Breast epithelium (tissue), 4 donors: Measurements from ENCODE around the gene DPYD. TPM values are rescaled to one million over a fixed set of nuclear protein-coding genes. Genes with fewer than 3 reads are reported as not detected.

Source experiments
- DNase-seq, 2 donors: peaks; one replicate each; pipeline ENCODE4 v3.0.0-alpha.2; 2019; ENCODE audit warnings: low spot score in 2 of 2
- H3K27ac ChIP-seq, 2 donors: fragments of 200-600 bp; sonication (generic) in 1 of 2; one replicate each; pipeline ENCODE4 v1.5.1; 2016 to 2019; ENCODE audit warnings: mild to moderate bottlenecking in 1 of 2
- H3K27me3 ChIP-seq, 2 donors: fragments of 200-600 bp; sonication (generic) in 1 of 2; one replicate each; pipeline versions ENCODE4 v1.5.1 to v1.6.0; 2017 to 2019; ENCODE audit warnings: control low read depth in 1 of 2, mild to moderate bottlenecking in 1 of 2
- H3K36me3 ChIP-seq: fragments of 200-600 bp; one replicate; pipeline ENCODE4 v1.5.1; 2019
- H3K4me1 ChIP-seq, 2 donors: fragments of 200-600 bp; sonication (generic); one replicate each; pipeline ENCODE4 v1.5.1; 2016 to 2019; ENCODE audit warnings: control low read depth in 1 of 2
- H3K4me3 ChIP-seq, 3 donors: fragments of 200-600 bp; sonication (generic); 1 replicate in 2 of 3; 2 replicates in 1 of 3; pipeline ENCODE4 v1.5.1; 2016 to 2019; ENCODE audit warnings: mild to moderate bottlenecking in 3 of 3, moderate library complexity in 2 of 3
- H3K9me3 ChIP-seq, 2 donors: fragments of 200-600 bp; sonication (generic) in 1 of 2; one replicate each; pipeline ENCODE4 v1.5.1; 2016 to 2019; ENCODE audit warnings: control low read depth in 1 of 2
- POLR2A ChIP-seq: fragments of 450-650 bp; IDR thresholded peaks from one replicate; pipeline ENCODE4 v1.6.1; 2016; ENCODE audit warnings: antibody characterized with exemption, mild to moderate bottlenecking, moderate library complexity
- POLR2AphosphoS5 ChIP-seq, 3 donors: sonication (generic); formaldehyde crosslinking; IDR thresholded peaks; one replicate each; pipeline ENCODE4 v1.6.1; 2017; ENCODE audit warnings: antibody characterized with exemption in 3 of 3
- intact Hi-C: fragments of 100-400 bp; cut with DNase I; formaldehyde crosslinking; loops from one replicate; pipeline ENCODE4 v1.15.1; 2023; ENCODE audit warnings: low total_unique reads
- total RNA-seq, 3 donors: library from RNA; depleted of rRNA; stranded (reverse); fragments of >200 nt; gene quantifications; one replicate each; pipeline ENCODE4 v1.1.0, GENCODE V29; 2016
- TF ChIP-seq, protein P1 (sequence below), 3 donors: fragments of 450-650 bp; IDR thresholded peaks; one replicate each; pipeline ENCODE4 v1.5.1; 2016 to 2017; ENCODE audit warnings: antibody characterized with exemption in 3 of 3, mild to moderate bottlenecking in 3 of 3, moderate library complexity in 3 of 3

Gene DPYD
- total RNA-seq, 3 donors from 2014 or later: 56.4 to 95.1 (median 58.1) TPM

DNA sequence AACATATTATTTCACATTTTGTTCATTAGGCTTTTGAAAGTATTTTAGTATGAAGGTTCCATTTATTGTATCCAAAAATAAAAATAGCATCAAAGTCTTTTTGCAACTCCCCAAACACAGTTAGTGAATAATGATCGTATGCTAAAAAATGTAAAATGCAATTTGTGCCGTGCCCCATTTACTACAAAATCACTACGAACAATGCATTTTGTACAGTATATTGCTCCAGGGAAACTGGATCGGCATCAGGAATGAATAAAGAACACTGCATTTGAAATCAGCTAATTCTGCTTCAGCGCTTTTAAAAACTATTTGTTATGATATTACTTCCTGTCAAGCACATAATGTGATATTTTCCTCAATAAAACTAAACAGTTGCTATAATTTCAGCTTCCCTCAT, 547.8 kb downstream of the DPYD start:
- no peak for DNase-seq
- TF ChIP-seq POLR2A: no peak
- TF ChIP-seq, protein P1, sequence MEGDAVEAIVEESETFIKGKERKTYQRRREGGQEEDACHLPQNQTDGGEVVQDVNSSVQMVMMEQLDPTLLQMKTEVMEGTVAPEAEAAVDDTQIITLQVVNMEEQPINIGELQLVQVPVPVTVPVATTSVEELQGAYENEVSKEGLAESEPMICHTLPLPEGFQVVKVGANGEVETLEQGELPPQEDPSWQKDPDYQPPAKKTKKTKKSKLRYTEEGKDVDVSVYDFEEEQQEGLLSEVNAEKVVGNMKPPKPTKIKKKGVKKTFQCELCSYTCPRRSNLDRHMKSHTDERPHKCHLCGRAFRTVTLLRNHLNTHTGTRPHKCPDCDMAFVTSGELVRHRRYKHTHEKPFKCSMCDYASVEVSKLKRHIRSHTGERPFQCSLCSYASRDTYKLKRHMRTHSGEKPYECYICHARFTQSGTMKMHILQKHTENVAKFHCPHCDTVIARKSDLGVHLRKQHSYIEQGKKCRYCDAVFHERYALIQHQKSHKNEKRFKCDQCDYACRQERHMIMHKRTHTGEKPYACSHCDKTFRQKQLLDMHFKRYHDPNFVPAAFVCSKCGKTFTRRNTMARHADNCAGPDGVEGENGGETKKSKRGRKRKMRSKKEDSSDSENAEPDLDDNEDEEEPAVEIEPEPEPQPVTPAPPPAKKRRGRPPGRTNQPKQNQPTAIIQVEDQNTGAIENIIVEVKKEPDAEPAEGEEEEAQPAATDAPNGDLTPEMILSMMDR (IDR thresholded peaks at IDR 0.05): no peak
- no peak for TF ChIP-seq POLR2AphosphoS5 (IDR thresholded peaks at IDR 0.05)
- Histone ChIP-seq H3K4me3 (no peak overlapping the region), H3K4me1 (no peaks in the 10 kb centered on the region), H3K9me3 (no peaks in the 10 kb centered on the region), H3K27ac (no peak overlapping the region), H3K27me3 (no peaks in the 10 kb centered on the region), H3K36me3 (no peaks in the 10 kb centered on the region)
- intact Hi-C loops: no loop called here

DNA sequence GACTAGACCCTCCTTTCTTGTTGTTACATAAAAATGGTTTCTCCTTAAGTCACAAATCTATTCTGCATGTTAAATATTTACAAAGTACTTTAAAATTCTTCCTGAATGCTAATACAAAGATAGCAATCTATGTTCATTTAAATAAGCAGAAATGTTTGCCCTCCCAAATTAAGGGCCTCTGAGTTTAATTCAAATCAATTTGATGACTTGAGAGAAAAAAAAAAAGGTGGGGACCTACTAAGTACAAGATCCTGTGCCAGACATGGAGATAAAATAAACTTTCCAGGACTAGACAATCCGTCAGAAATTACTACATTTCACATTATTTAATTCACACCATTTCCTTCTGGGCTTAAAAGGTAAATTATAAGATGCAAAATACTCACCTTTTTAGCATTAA, 548.3 kb downstream of the DPYD start:
- no peak overlapping the region for H3K27ac ChIP-seq
- H3K36me3 ChIP-seq: no peaks in the 10 kb centered on the region
- TF ChIP-seq POLR2A (no peak), POLR2AphosphoS5 (IDR thresholded peaks at IDR 0.05) (no peak)
- TF ChIP-seq, protein P1 (IDR thresholded peaks at IDR 0.05): no peak
- no peaks in the 10 kb centered on the region for H3K9me3 ChIP-seq
- H3K4me1 ChIP-seq: no peaks in the 10 kb centered on the region
- H3K27me3 ChIP-seq: no peaks in the 10 kb centered on the region
- no peak overlapping the region for H3K4me3 ChIP-seq
- no peak for DNase-seq
- intact Hi-C loops: no loop called here

DNA sequence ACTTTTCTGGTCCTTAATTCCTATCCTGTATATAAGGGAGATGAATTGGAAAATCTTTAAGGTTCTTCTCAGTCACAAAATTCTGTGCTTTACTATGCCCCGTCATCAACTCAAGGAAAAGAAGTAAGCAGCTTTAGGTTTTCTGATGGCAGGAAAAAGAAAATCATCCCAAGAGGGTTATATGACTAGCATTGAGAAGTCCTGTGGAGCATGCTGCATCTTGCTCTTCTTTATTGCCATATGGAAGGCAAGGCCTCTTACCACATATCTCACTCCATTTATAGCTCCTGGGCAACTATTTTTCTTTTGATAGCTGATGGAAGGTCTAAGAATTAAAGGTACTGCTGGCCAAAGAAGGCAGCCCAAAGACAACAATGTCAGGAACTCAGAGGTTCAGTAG, 552.5 kb downstream of the DPYD start:
- Histone ChIP-seq H3K27ac (no peak overlapping the region), H3K36me3 (no peaks in the 10 kb centered on the region), H3K9me3 (no peaks in the 10 kb centered on the region), H3K4me1 (no peaks in the 10 kb centered on the region), H3K4me3 (no peak overlapping the region), H3K27me3 (no peaks in the 10 kb centered on the region)
- intact Hi-C loops: no loop called here
- TF ChIP-seq, protein P1 (IDR thresholded peaks at IDR 0.05): no peak
- TF ChIP-seq POLR2AphosphoS5 (IDR thresholded peaks at IDR 0.05) (no peak), POLR2A (no peak)
- DNase-seq: no peak

DNA sequence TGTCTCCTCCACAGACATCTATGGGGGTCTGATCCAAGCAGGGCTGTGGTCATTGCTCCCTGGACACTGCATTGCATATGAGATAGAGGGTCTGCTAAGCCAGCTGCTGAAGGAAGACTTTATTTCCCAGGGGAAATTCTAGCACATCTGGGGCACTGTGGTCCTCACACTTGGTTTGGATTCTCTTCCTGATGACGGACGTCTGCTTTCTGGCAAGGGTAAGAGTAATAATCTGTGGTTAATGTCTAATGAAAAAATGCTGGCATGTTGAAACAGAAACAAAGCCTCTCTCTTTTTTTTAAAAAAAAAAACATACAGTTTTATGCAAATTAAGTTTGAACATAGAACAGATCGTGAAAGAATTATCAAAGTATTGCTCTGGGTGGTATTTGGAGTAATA, 553.9 kb downstream of the DPYD start:
- H3K4me3 ChIP-seq: no peak overlapping the region
- no peaks in the 10 kb centered on the region for H3K4me1 ChIP-seq
- TF ChIP-seq POLR2AphosphoS5 (IDR thresholded peaks at IDR 0.05): no peak
- no peak for TF ChIP-seq POLR2A
- TF ChIP-seq, protein P1 (IDR thresholded peaks at IDR 0.05): no peak
- H3K27me3 ChIP-seq: no peaks in the 10 kb centered on the region
- no peaks in the 10 kb centered on the region for H3K36me3 ChIP-seq
- H3K27ac ChIP-seq: no peak overlapping the region
- DNase-seq: no peak
- intact Hi-C loops: no loop called here
- H3K9me3 ChIP-seq: no peaks in the 10 kb centered on the region

DNA sequence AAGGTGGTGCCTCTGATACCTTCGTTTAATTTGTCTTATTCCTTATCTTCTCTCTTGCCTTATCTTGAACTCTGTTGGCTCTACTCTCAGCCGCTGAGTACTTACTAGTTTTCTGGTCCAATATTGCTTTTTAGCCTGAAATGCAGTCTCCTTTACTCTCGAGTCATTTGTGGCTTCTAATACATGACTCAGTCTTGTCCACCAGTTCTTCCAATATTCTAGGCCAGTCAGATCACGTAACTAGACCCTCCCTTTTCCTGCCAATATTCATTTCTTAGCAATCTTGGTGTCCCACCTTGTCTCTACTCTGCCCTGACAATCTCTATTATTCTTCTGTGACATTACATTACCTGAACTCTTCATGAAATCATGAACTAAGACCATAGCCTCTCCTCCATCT, 555.8 kb downstream of the DPYD start:
- no peaks in the 10 kb centered on the region for H3K36me3 ChIP-seq
- no peak for DNase-seq
- no peaks in the 10 kb centered on the region for H3K27me3 ChIP-seq
- intact Hi-C loops: no loop called here
- H3K4me3 ChIP-seq: no peak overlapping the region
- H3K4me1 ChIP-seq: no peaks in the 10 kb centered on the region
- H3K9me3 ChIP-seq: no peaks in the 10 kb centered on the region
- no peak for TF ChIP-seq POLR2A
- TF ChIP-seq, protein P1 (IDR thresholded peaks at IDR 0.05): no peak
- no peak for TF ChIP-seq POLR2AphosphoS5 (IDR thresholded peaks at IDR 0.05)
- H3K27ac ChIP-seq: no peak overlapping the region
